ENCODE data around the gene DNAJC11. TPM values are rescaled to one million over a fixed set of nuclear protein-coding genes. Genes with fewer than 3 reads are reported as not detected.
"Not testable (repeated sequence)": the region's sequence is repeated elsewhere in the genome, so short reads cannot be mapped to it uniquely, and the experiment has no call there.

Gene DNAJC11
- polyA plus RNA-seq, 1 experiment: 41.9 TPM

DNA sequence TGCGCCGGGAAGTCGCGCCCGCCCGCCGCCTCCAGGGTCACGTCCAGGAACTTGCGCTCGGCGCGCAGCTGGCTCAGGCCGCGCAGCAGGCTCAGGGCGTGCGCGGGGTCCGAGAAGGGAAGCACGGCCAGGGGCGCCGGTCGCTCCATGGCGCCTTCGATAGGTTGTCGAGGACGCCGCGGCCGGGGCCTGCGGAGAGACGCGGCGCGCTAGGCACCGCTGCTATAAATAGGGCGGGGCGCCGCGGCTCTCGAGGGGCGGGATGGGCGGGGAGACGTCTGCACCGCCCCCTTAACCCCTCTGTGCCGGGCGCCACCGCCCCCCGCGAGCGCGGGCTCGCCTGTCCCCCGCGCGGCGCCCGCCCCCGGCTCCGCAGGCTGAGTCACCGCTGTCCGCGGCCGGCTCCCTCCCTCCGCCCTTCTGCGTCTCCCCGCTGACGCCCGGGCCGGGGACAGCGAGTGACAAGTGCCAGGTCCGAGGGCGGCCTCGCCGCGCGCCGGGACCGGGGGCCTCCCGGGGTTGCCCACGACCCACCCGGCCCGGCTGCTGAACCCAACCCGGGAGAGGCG lies 98.9 kb downstream of the DNAJC11 start, which contains the start of gene KLHL21:
Gene KLHL21, minus strand, starts transcription at position 201 of the 569 bp plus-strand sequence. Its CDS starts 52 bp downstream, at position 149.
- TF ChIP-seq, protein P1, sequence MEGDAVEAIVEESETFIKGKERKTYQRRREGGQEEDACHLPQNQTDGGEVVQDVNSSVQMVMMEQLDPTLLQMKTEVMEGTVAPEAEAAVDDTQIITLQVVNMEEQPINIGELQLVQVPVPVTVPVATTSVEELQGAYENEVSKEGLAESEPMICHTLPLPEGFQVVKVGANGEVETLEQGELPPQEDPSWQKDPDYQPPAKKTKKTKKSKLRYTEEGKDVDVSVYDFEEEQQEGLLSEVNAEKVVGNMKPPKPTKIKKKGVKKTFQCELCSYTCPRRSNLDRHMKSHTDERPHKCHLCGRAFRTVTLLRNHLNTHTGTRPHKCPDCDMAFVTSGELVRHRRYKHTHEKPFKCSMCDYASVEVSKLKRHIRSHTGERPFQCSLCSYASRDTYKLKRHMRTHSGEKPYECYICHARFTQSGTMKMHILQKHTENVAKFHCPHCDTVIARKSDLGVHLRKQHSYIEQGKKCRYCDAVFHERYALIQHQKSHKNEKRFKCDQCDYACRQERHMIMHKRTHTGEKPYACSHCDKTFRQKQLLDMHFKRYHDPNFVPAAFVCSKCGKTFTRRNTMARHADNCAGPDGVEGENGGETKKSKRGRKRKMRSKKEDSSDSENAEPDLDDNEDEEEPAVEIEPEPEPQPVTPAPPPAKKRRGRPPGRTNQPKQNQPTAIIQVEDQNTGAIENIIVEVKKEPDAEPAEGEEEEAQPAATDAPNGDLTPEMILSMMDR (IDR thresholded peaks at IDR 0.05; ENCODE audit: low read depth, low read length): no peak
- peak within 1 kb of the TSS; percentile 99 for H3K27ac ChIP-seq (ENCODE audit: low read depth, low read length)
- H3K27me3 ChIP-seq (ENCODE audit: control insufficient read depth, insufficient read depth, low read length): no peaks in the 10 kb centered on the region
- ChIA-PET CTCF (no interaction called here), POLR2A (interaction anchor here (0.8 to 2.3 kb wide), 12 partner anchors 9 to 182 kb away, joined by 3 to 10 read pairs (median 6); partner anchors contain the start of genes CAMTA1, PHF13, THAP3 and ZBTB48)
- peak within 1 kb of the TSS; percentile 98 for H3K4me3 ChIP-seq (ENCODE audit: low read depth, low read length)
- H3K9me3 ChIP-seq (ENCODE audit: control insufficient read depth, insufficient read depth, low read length): no peaks in the 10 kb centered on the region; the same call in 1 of the 2 replicates
- no peak for DNase-seq (ENCODE audit: low read depth, low spot score)

DNA sequence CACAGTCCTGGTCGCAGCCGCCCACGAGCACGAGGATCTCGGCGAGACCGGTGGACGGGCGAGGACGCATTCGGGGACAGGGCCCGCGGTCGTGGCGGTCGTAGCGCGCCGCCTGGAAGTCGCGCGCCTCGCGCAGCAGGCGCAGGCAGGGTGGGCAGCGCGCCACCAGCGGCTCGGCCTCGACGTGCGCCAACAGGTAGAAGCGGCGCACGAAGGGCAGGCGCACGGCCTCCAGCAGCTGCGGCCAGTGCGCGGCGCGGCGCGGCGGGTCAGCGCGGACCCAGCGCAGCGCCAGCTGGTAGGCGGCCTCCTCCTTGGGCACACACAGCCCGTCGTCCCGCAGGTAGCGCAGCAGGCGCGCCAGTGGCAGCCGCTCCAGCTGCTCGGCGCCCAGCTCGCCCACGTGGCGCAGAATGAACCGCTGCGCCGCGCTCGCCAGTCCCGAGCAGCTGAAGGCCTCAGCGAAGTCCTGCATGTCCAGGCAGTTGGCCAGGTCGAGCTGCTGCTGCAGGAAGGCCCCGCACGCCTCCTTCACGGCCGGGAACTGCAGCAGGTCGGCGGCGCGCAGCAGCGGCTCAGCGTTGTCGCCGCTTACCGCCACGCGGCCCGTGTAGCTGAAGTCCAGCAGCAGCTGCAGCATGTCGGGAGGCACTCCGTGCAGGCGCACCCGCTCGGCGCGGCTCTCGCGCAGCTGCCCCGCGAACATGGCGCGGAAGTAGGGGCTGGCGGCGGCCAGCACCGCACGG lies 99.5 kb downstream of the DNAJC11 start:
- POLR2A ChIA-PET: interaction anchor here (0.8 to 2.3 kb wide), 9 partner anchors 10 to 183 kb away, joined by 4 to 10 read pairs (median 6); partner anchors contain the start of genes CAMTA1, PHF13, THAP3 and ZBTB48
- no peak for DNase-seq (ENCODE audit: low read depth, low spot score)
- Histone ChIP-seq H3K27me3 (ENCODE audit: control insufficient read depth, insufficient read depth, low read length) (no peaks in the 10 kb centered on the region), H3K9me3 (ENCODE audit: control insufficient read depth, insufficient read depth, low read length) (no peaks in the 10 kb centered on the region; the same call in 1 of the 2 replicates), H3K27ac (ENCODE audit: low read depth, low read length) (peak overlapping the region; percentile 96), H3K4me3 (ENCODE audit: low read depth, low read length) (peak overlapping the region; percentile 98)
- CTCF ChIA-PET: no interaction called here
- TF ChIP-seq, protein P1 (IDR thresholded peaks at IDR 0.05; ENCODE audit: low read depth, low read length): no peak

DNA sequence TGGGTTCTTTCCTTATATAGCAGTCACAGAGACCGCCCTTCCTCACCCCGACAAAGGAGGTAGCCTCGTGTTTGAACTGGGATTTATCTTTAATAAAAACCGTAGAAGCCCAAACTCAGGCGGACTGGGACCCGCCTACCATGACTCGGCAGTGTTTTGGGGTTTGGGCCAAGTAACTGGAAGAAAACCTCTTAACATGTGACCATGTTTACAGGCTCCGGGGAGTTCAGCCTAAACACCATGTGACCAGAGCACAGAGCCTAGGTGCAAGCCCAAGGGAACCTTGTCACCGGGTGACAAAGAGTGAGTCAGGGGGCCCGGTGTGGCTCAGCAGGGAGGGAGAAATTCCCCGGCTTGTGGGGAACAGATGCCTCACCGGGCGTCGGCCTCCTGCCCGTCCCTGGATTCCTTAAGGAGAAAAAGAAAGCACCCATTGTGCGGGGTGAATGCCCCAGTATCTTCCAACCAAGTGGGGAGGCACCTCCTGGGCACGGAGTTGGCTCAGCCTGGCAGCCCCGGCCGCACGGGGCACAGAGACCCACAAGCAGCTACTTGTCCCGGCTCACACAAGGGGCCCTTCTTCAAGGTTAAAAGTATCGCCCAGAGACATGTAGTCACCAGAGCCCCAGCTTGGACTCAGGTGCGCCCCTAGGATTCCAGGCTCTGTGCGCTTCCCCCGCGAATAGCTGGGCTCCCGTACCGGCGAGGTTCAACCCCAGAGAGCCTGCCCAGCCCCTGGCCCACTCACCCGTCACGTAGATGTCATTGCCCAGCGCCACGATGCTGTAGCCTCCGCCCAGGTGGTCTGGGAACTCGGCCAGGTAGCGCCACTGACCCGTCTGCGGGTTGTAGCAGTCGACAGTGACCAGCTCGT lies 100.3 kb downstream of the DNAJC11 start:
- TF ChIP-seq, protein P1 (IDR thresholded peaks at IDR 0.05; ENCODE audit: low read depth, low read length): peak; percentile 8; the same call in 1 of the 2 replicates
- peak; percentile 82 for DNase-seq (ENCODE audit: low read depth, low spot score)
- ChIA-PET CTCF (interaction anchor here (1.6 kb wide), 1 partner anchor 46 kb away, joined by 5 read pairs; no protein-coding TSS in a partner anchor), POLR2A (interaction anchor here (0.8 to 2.3 kb wide), 8 partner anchors 11 to 184 kb away, joined by 4 to 10 read pairs (median 6); partner anchors contain the start of genes CAMTA1, PHF13, THAP3 and ZBTB48)
- H3K9me3 ChIP-seq (ENCODE audit: control insufficient read depth, insufficient read depth, low read length): no peaks in the 10 kb centered on the region; the same call in 1 of the 2 replicates
- peak overlapping the region; percentile 96 for H3K27ac ChIP-seq (ENCODE audit: low read depth, low read length)
- peak overlapping the region; percentile 98 for H3K4me3 ChIP-seq (ENCODE audit: low read depth, low read length)
- H3K27me3 ChIP-seq (ENCODE audit: control insufficient read depth, insufficient read depth, low read length): no peaks in the 10 kb centered on the region

DNA sequence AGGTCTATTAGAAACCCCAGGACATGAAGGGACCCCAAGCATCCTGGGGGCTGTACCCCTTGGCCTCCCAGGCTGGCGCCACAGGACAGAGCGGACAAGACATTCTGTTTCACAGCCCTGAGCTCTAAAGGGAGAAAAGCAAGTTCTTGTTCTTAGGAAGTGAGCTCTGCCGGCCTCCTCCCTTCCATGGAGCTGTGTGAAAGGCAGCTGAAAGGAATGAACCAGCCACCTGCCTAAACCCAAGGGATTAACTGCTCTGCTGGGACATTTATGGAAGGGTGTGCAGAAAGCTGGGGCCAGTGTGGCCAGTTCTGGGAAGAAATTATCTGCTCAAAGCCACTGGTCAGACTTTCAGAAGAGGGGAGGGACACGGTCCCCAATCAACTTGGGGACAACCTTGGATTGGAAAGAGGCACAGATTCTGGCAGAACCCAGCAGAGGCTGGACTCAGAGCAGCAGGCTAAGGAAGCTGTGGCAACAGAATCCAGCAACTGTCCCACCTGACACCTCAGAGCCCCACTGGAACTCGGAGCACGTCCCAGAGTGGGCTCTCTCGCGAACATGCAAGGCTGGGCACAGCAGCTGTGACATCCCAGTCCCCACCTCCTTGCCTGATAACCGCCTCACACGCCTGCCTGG lies 101.1 kb downstream of the DNAJC11 start:
- POLR2A ChIA-PET: interaction anchor here (0.9 to 1.0 kb wide), 2 partner anchors 11 to 21 kb away, joined by 4 to 5 read pairs; partner anchors contain the start of gene ZBTB48

DNA sequence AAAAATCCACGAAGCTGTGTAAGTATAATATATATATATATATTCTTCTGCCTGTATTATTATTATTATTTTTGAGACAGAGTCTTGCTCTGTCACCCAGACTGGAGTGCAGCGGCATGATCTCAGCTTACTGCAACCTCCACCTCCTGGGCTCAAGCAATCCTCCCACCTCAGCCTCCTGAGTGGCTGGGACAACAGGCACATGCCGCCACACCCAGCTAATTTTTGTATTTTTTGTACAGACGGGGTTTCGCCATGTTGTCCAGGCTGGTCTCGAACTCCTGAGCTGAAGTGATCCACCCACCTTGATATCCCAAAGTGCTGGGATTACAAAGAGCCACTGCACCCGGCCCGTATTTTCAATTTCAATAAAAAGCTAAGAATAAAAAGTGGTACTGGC lies 101.6 kb downstream of the DNAJC11 start:
- Histone ChIP-seq H3K27ac (ENCODE audit: low read depth, low read length) (peak overlapping the region; percentile 2), H3K4me3 (ENCODE audit: low read depth, low read length) (peak overlapping the region; percentile 98)
- H3K9me3 ChIP-seq (ENCODE audit: control insufficient read depth, insufficient read depth, low read length); H3K27me3 ChIP-seq (ENCODE audit: control insufficient read depth, insufficient read depth, low read length); DNase-seq (ENCODE audit: low read depth, low spot score): not testable (repeated sequence)
- CTCF ChIA-PET: interaction anchor here (0.6 to 1.6 kb wide), 4 partner anchors 44 to 47 kb away, joined by 3 to 5 read pairs (median 4); partner anchors contain the start of genes NOL9 and TAS1R1
- POLR2A ChIA-PET: interaction anchor here (0.9 to 1.0 kb wide), 2 partner anchors 11 to 20 kb away, joined by 4 to 5 read pairs; partner anchors contain the start of gene ZBTB48

More for the DNA sequence above, 101.1 kb downstream of the DNAJC11 start:
- Histone ChIP-seq H3K27ac (ENCODE audit: low read depth, low read length) (peak overlapping the region; percentile 96), H3K27me3 (ENCODE audit: control insufficient read depth, insufficient read depth, low read length) (no peaks in the 10 kb centered on the region), H3K9me3 (ENCODE audit: control insufficient read depth, insufficient read depth, low read length) (no peaks in the 10 kb centered on the region; the same call in 1 of the 2 replicates), H3K4me3 (ENCODE audit: low read depth, low read length) (peak overlapping the region; percentile 98)
- CTCF ChIA-PET: interaction anchor here (0.6 to 1.6 kb wide), 4 partner anchors 45 to 46 kb away, joined by 3 to 5 read pairs (median 4); partner anchors contain the start of genes NOL9 and TAS1R1
- TF ChIP-seq, protein P1 (IDR thresholded peaks at IDR 0.05; ENCODE audit: low read depth, low read length): no peak
- no peak for DNase-seq (ENCODE audit: low read depth, low spot score)
